ENCODE results near the gene SLC6A11. TPM values are rescaled to one million over a fixed set of nuclear protein-coding genes. Genes with fewer than 3 reads are reported as not detected.

The SLC6A11 gene
- total and polyA plus RNA-seq, 9 of the 15 experiments (the other 6 are each of a cell fraction or from before 2014, with no cell fraction given): 0.04 TPM; not detected in 8

- Histone ChIP-seq H3K9ac (ENCODE audit: insufficient read depth in 1 of 2, low read depth in 2 of 2, low read length in 2 of 2) (no peak overlapping the region), H3K4me1 (replicated peaks in 1 of 2; ENCODE audit: control insufficient read depth in 2 of 2, insufficient read depth in 2 of 2, low read length in 2 of 2) (no peaks in the 10 kb centered on the region), H3K9me1 (ENCODE audit: control insufficient read depth, insufficient read depth, low read length) (no peaks in the 10 kb centered on the region), H3K4me2 (ENCODE audit: insufficient read depth, low read length) (no peak overlapping the region), H3K79me2 (ENCODE audit: control insufficient read depth, insufficient read depth, low read length) (no peaks in the 10 kb centered on the region), H3K27me3 (ENCODE audit: control insufficient read depth in 2 of 2, insufficient read depth in 2 of 2, low read length in 2 of 2) (peaks cover 0 to 11% of the 10 kb centered on the region in 2 experiments; a peak in 1 of 5 replicates), H3K27ac (ENCODE audit: extremely low read depth, low read depth, low read length) (no peak overlapping the region), H3K36me3 (ENCODE audit: control insufficient read depth, insufficient read depth, low read length) (no peaks in the 10 kb centered on the region), H2AFZ (ENCODE audit: low read depth, low read length) (no peak overlapping the region), H3K9me3 (replicated peaks; ENCODE audit: control insufficient read depth, insufficient read depth, low read depth, low read length) (no peaks in the 10 kb centered on the region), H4K20me1 (replicated peaks; ENCODE audit: control insufficient read depth, insufficient read depth, low read length) (no peaks in the 10 kb centered on the region), H3K4me3 (no peak overlapping the region)
- DNase-seq (ENCODE audit: extremely low read depth in 1 of 4, low spot score in 3 of 4): no peak
- 1% methylated on average over 7 of the region's 7 CpGs for WGBS (ENCODE audit: insufficient coverage, low coverage, missing lambda C conversion rate)
- ChIA-PET CTCF (ENCODE audit: low intra/inter-chr PET ratio) (no interaction called here), POLR2A (no interaction called here)
- no peak for ATAC-seq
- BruUV-seq (replicated peaks): no TSS peak
- in situ Hi-C loops (cut with MboI) (no loop called here), intact Hi-C loops (cut with micrococcal nuclease) (loop anchor here (10.0 kb wide), 1 partner anchor 226 kb away; no protein-coding TSS in a partner anchor)
- TF ChIP-seq ZNF212 (CRISPR knock-in tag; IDR thresholded peaks at IDR 0.05): no peak
- TF ChIP-seq ZNF3 (CRISPR knock-in tag; IDR thresholded peaks at IDR 0.05): no peak
- TF ChIP-seq SMAD2 (IDR thresholded peaks at IDR 0.05; ENCODE audit: low read depth, low read length): no peak
- TF ChIP-seq CC2D1A (IDR thresholded peaks at IDR 0.05): no peak
- no peak for TF ChIP-seq PTTG1 (tag; IDR thresholded peaks at IDR 0.05; ENCODE audit: low read depth)
- TF ChIP-seq HMG20A (CRISPR knock-in tag; conservative IDR thresholded peaks at IDR 0.05): no peak
- no peak for FAIRE-seq
These were observed 164.3 kb downstream of the SLC6A11 start for GRCh38 chr3:10980312-10980711.

GRCh38 chr3:10981031-10981430 lies 165.0 kb downstream of the SLC6A11 start:
- Histone ChIP-seq H3K4me2 (ENCODE audit: insufficient read depth, low read length) (no peak overlapping the region), H3K9me3 (replicated peaks; ENCODE audit: control insufficient read depth, insufficient read depth, low read depth, low read length) (no peaks in the 10 kb centered on the region), H3K36me3 (ENCODE audit: control insufficient read depth, insufficient read depth, low read length) (no peaks in the 10 kb centered on the region), H2AFZ (ENCODE audit: low read depth, low read length) (no peak overlapping the region), H4K20me1 (replicated peaks; ENCODE audit: control insufficient read depth, insufficient read depth, low read length) (no peaks in the 10 kb centered on the region), H3K79me2 (ENCODE audit: control insufficient read depth, insufficient read depth, low read length) (no peaks in the 10 kb centered on the region), H3K4me3 (no peak overlapping the region), H3K4me1 (replicated peaks in 1 of 2; ENCODE audit: control insufficient read depth in 2 of 2, insufficient read depth in 2 of 2, low read length in 2 of 2) (no peaks in the 10 kb centered on the region), H3K9me1 (ENCODE audit: control insufficient read depth, insufficient read depth, low read length) (no peaks in the 10 kb centered on the region), H3K27ac (ENCODE audit: extremely low read depth, low read depth, low read length) (no peak overlapping the region), H3K9ac (ENCODE audit: insufficient read depth in 1 of 2, low read depth in 2 of 2, low read length in 2 of 2) (no peak overlapping the region), H3K27me3 (ENCODE audit: control insufficient read depth in 2 of 2, insufficient read depth in 2 of 2, low read length in 2 of 2) (peaks cover 0 to 11% of the 10 kb centered on the region in 2 experiments; a peak in 1 of 5 replicates)
- DNase-seq (ENCODE audit: extremely low read depth in 1 of 4, low spot score in 3 of 4): no peak
- no TSS peak for BruUV-seq (replicated peaks)
- 0% methylated on average over 3 of the region's 3 CpGs for WGBS (ENCODE audit: insufficient coverage, low coverage, missing lambda C conversion rate)
- FAIRE-seq: no peak
- CTCF ChIA-PET (ENCODE audit: low intra/inter-chr PET ratio): no interaction called here
- no peak for ATAC-seq
- in situ Hi-C loops (cut with MboI): no loop called here
- intact Hi-C loops (cut with micrococcal nuclease): loop anchor here (10.0 kb wide), 1 partner anchor 226 kb away; no protein-coding TSS in a partner anchor
- POLR2A ChIA-PET: no interaction called here
- no peak for TF ChIP-seq ZNF639 (CRISPR knock-in tag; conservative IDR thresholded peaks at IDR 0.05 in 1 of 2, IDR thresholded peaks at IDR 0.05 in 1 of 2)
- no peak for TF ChIP-seq HCFC1 (IDR thresholded peaks at IDR 0.05; ENCODE audit: low read depth, low read length)
- TF ChIP-seq SMARCA4 (IDR thresholded peaks at IDR 0.05): no peak
- TF ChIP-seq FOS (IDR thresholded peaks at IDR 0.05; ENCODE audit: extremely low read depth, insufficient read length): no peak
- TF ChIP-seq CBX5 (IDR thresholded peaks at IDR 0.05; ENCODE audit: borderline replicate concordance, low read depth): no peak
- no peak for TF ChIP-seq RNF219 (CRISPR knock-in tag; IDR thresholded peaks at IDR 0.05)
- no peak for TF ChIP-seq SMARCE1 (IDR thresholded peaks at IDR 0.05)
- no peak for TF ChIP-seq PTBP1 (IDR thresholded peaks at IDR 0.05; ENCODE audit: low read depth, low read length)

All from K562 (cell line).